Calu3 (cell line): Measurements from ENCODE around the gene PYGM. TPM values are rescaled to one million over a fixed set of nuclear protein-coding genes. Genes with fewer than 3 reads are reported as not detected.

ENCODE experiments used
- BruUV-seq: library from RNA; stranded (reverse); fragments of 400-500 nt; replicated peaks from 2 replicates; lab custom pipeline; 2021; lab: Mats Ljungman, UMichigan
- CTCF ChIA-PET: fragments of 300-600 bp; sonication (Branson Sonifier 250); formaldehyde crosslinking; loops from one replicate; lab custom pipeline; 2022; ENCODE audit warnings: antibody characterized with exemption; lab: Charles Lee
- DNase-seq: peaks from one replicate; pipeline ENCODE4 v3.0.0; 2022
- H3K27ac Mint-ChIP-seq: one replicate; pipeline ENCODE4 v1.8.0; 2022; ENCODE audit warnings: mixed read lengths; ENCODE audit not compliant: unreplicated experiment
- H3K27me3 Mint-ChIP-seq: one replicate; pipeline ENCODE4 v1.8.0; 2022; ENCODE audit warnings: mixed read lengths; ENCODE audit not compliant: unreplicated experiment
- H3K36me3 Mint-ChIP-seq: one replicate; pipeline ENCODE4 v1.8.0; 2022; ENCODE audit warnings: mild to moderate bottlenecking, moderate library complexity, mixed read lengths; ENCODE audit not compliant: insufficient read depth, unreplicated experiment
- H3K4me1 Mint-ChIP-seq: one replicate; pipeline ENCODE4 v1.8.0; 2022; ENCODE audit warnings: mild to moderate bottlenecking, low read depth, mixed read lengths; ENCODE audit not compliant: unreplicated experiment
- H3K4me3 Mint-ChIP-seq: one replicate; pipeline ENCODE4 v1.8.0; 2022; ENCODE audit warnings: mild to moderate bottlenecking, low read depth, moderate library complexity, mixed read lengths; ENCODE audit not compliant: unreplicated experiment
- H3K9me3 Mint-ChIP-seq: one replicate; pipeline ENCODE4 v1.8.0; 2022; ENCODE audit warnings: low read depth, mixed read lengths; ENCODE audit not compliant: unreplicated experiment
- CTCF ChIP-seq: fragments of 200-600 bp; IDR thresholded peaks from one replicate; pipeline ENCODE4 v1.8.0; 2022; ENCODE audit warnings: antibody characterized with exemption; ENCODE audit not compliant: unreplicated experiment
- intact Hi-C: fragments of 100-400 bp; cut with micrococcal nuclease; formaldehyde crosslinking; loops from one replicate; pipeline ENCODE4 v1.10.0; 2022; ENCODE audit not compliant: unreplicated experiment
- total RNA-seq: library from RNA; stranded (reverse); gene quantifications from 2 replicates; pipeline ENCODE4 v1.2.3, GENCODE V29; 2022

PYGM gene
- total RNA-seq, 1 experiment from 2014 or later = 1.4 TPM

- intact Hi-C loops = no loop called here
- no TSS peak for BruUV-seq
- no peak for DNase-seq
- Mint-ChIP-seq H3K27ac (no peak overlapping the region), H3K9me3 (no peaks in the 10 kb centered on the region), H3K4me3 (no peak overlapping the region), H3K4me1 (peaks cover 39% of the 10 kb centered on the region), H3K36me3 (peaks cover 98% of the 10 kb centered on the region), H3K27me3 (no peaks in the 10 kb centered on the region)
- TF ChIP-seq CTCF = no peak
- CTCF ChIA-PET = interaction anchor here (0.7 kb wide), 1 partner anchor 77 kb away, joined by 3 read pairs; no protein-coding TSS in a partner anchor
Observed at GRCh38 chr11:64771861-64772260, 12.1 kb upstream of the PYGM start.

- TF ChIP-seq CTCF = no peak
- Mint-ChIP-seq H3K9me3 (no peaks in the 10 kb centered on the region), H3K27ac (no peak overlapping the region), H3K27me3 (no peaks in the 10 kb centered on the region), H3K4me3 (no peak overlapping the region), H3K36me3 (peaks cover 98% of the 10 kb centered on the region), H3K4me1 (peaks cover 26% of the 10 kb centered on the region)
- intact Hi-C loops = no loop called here
- no peak for DNase-seq
- BruUV-seq = no TSS peak
- CTCF ChIA-PET = no interaction called here
Observed at GRCh38 chr11:64770120-64770519, 10.3 kb upstream of the PYGM start.

GRCh38 chr11:64769283-64769682 is 9.5 kb upstream of the PYGM start:
- H3K27ac Mint-ChIP-seq = no peak overlapping the region
- peaks cover 98% of the 10 kb centered on the region for H3K36me3 Mint-ChIP-seq
- H3K4me3 Mint-ChIP-seq = no peak overlapping the region
- no peaks in the 10 kb centered on the region for H3K9me3 Mint-ChIP-seq
- no TSS peak for BruUV-seq
- CTCF ChIA-PET = no interaction called here
- TF ChIP-seq CTCF = no peak
- intact Hi-C loops = no loop called here
- peaks cover 28% of the 10 kb centered on the region for H3K4me1 Mint-ChIP-seq
- no peaks in the 10 kb centered on the region for H3K27me3 Mint-ChIP-seq
- no peak for DNase-seq

- Mint-ChIP-seq H3K27me3 (no peaks in the 10 kb centered on the region), H3K4me1 (peaks cover 20% of the 10 kb centered on the region), H3K36me3 (peaks cover 95% of the 10 kb centered on the region), H3K9me3 (no peaks in the 10 kb centered on the region), H3K27ac (no peak overlapping the region), H3K4me3 (no peak overlapping the region)
- TF ChIP-seq CTCF = no peak
- intact Hi-C loops = no loop called here
- no TSS peak for BruUV-seq
- no peak for DNase-seq
- CTCF ChIA-PET = no interaction called here
Observed at GRCh38 chr11:64768300-64768694, 8.5 kb upstream of the PYGM start.
